Lung (tissue), 12 donors: Measurements from ENCODE around the gene NSD1. TPM values are rescaled to one million over a fixed set of nuclear protein-coding genes. Genes with fewer than 3 reads are reported as not detected.

Experiments
- ATAC-seq: fragments of 200-7000 bp; cut with Tn5 transposase; one replicate; pipeline ENCODE4 v1.9.1; 2020; ENCODE audit warnings: moderate number of reproducible peaks; ENCODE audit not compliant: insufficient read depth, low FRiP score
- DNase-seq, 3 donors: peaks; one replicate each; pipeline ENCODE4 v3.0.0-alpha.2; 2013 to 2017
- H3K27ac ChIP-seq, 2 donors: one replicate each; pipeline ENCODE4 v1.5.1; 2013; ENCODE audit warnings: mild to moderate bottlenecking in 2 of 2, moderate library complexity in 2 of 2, control low read depth in 1 of 2, inconsistent platforms in 1 of 2, low read depth in 1 of 2, low read length in 1 of 2
- H3K27me3 ChIP-seq, 3 donors: one replicate each; pipeline ENCODE4 v1.5.1; 2013; ENCODE audit warnings: low read length in 2 of 3; ENCODE audit not compliant: control insufficient read depth in 3 of 3, insufficient read depth in 3 of 3
- H3K36me3 ChIP-seq, 4 donors: one replicate each; pipeline ENCODE4 v1.5.1; 2013; ENCODE audit warnings: low read length in 4 of 4, mild to moderate bottlenecking in 1 of 4, moderate library complexity in 1 of 4; ENCODE audit not compliant: control insufficient read depth in 4 of 4, insufficient read depth in 4 of 4
- H3K4me1 ChIP-seq, 5 donors: one replicate each; pipeline ENCODE4 v1.5.1; 2013; ENCODE audit warnings: low read length in 5 of 5, mild to moderate bottlenecking in 2 of 5, moderate library complexity in 1 of 5; ENCODE audit not compliant: control insufficient read depth in 5 of 5, insufficient read depth in 5 of 5
- H3K4me3 ChIP-seq: one replicate; pipeline ENCODE4 v1.5.1; 2013; ENCODE audit warnings: mild to moderate bottlenecking, control low read depth, moderate library complexity
- H3K9ac ChIP-seq, 2 donors: one replicate each; pipeline ENCODE4 v1.5.1; 2013; ENCODE audit warnings: low read length in 2 of 2, control low read depth in 1 of 2; ENCODE audit not compliant: insufficient read depth in 1 of 2
- H3K9me3 ChIP-seq, 4 donors: one replicate each; pipeline ENCODE4 v1.5.1; 2013; ENCODE audit warnings: low read length in 3 of 4, mild to moderate bottlenecking in 1 of 4, moderate library complexity in 1 of 4; ENCODE audit not compliant: control insufficient read depth in 4 of 4, insufficient read depth in 3 of 4
- CTCF ChIP-seq: IDR thresholded peaks from 2 replicates; pipeline ENCODE4 v1.5.1; 2012; ENCODE audit warnings: mild to moderate bottlenecking; ENCODE audit errors: control extremely low read depth, extremely low read depth
- WGBS, 2 donors: extraction: QIAGEN DNeasy Blood & Tissue Kit; methylation state at CpG; one replicate each; pipeline ENCODE4 v1.1.7; 2013; 5-methylcytosine and 5-hydroxymethylcytosine counted together
- polyA plus RNA-seq, 2 donors: library from polyadenylated mRNA; stranded (reverse); fragments of 200-250 nt; gene quantifications; one replicate each; pipeline ENCODE4 v1.2.1, GENCODE V29; 2013
- total RNA-seq, 2 donors: library from RNA; depleted of rRNA in 1 of 2; stranded (reverse); fragments of >200 nt in 1 of 2; gene quantifications; one replicate each; pipeline ENCODE4 v1.2.1, GENCODE V29; 2014 to 2021
- donor health status: control.
- donor health status: control.
- donor health status: Bipolar disorder and iron deficiency.
- donor health status: healthy.
- donor health status: DM: yes; HTN: yes; CAD: no.

The NSD1 gene
- total and polyA plus RNA-seq, 4 donors: 8.0 to 81.7 (median 43.2) TPM

DNA sequence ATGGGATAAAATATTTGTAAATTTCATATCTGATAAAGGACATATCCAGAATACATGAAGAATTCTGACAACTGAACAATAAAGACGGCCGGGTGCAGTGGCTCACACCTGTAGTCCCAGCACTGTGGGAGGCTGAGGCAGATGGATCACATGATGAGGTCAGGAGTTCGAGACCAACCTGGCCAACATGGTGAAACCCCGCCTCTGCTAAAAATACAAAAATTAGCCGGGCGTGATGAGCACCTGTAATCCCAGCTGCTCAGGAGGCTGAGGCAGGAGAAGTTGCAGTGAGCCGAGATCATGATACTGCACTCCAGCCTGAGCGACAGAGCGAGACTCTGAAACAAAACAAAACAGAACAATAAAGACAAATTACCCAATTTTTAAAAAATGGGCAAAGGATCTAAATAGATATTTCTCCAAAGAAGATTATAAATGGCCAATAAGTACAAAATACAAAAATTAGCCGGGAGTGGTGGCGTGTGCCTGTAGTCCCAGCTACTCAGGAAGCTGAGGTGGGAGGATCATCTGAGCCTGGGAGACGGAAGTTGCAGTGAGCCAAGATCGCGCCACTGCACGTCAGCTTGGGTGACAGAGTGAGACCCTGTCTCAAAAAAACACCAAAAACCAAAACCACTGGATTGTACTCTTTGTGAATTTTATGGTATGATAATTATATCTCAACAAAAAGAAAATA, 9.6 kb upstream of the NSD1 start:
- DNase-seq (no peak), ATAC-seq (no peak)
- TF ChIP-seq CTCF: no peak

DNA sequence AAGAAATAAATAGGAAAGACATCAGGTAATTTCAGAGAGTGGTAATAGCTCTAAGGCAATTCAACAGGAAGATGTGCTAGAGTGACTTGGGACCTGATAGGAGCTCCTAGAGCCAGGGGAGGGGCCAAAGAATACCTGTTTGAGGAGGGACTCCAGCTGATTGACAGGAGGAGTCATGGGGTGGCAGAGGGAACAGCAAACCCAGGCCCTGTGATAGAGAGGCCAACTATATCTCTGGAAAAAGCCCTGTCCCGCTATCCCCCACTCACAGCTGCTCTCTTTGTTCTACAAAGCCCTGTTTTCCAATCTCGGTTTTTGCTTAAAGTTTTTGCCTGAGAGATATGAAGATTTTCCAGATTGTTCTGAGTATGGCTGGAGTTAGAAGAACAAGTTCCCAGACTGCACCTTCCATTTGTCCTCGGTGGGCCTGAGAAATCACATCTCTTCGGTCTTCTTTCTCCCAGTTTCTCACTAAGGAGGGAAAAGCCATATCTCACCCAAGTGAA, 9.0 kb upstream of the NSD1 start:
- no peak for TF ChIP-seq CTCF
- no peaks in the 10 kb centered on the region for H3K36me3 ChIP-seq
- H3K9me3 ChIP-seq: no peaks in the 10 kb centered on the region
- no peak overlapping the region for H3K27ac ChIP-seq
- H3K27me3 ChIP-seq: no peaks in the 10 kb centered on the region
- H3K4me1 ChIP-seq: no peaks in the 10 kb centered on the region
- no peak for ATAC-seq
- WGBS, 2 donors: 83 to 84% methylated on average over 4 of the region's 4 CpGs
- H3K9ac ChIP-seq: no peak overlapping the region
- H3K4me3 ChIP-seq: no peak overlapping the region
- DNase-seq: no peak

More for the DNA sequence above, 9.6 kb upstream of the NSD1 start:
- no peaks in the 10 kb centered on the region for H3K27me3 ChIP-seq
- WGBS, 2 donors: 77 to 86% methylated on average over 15 of the region's 15 CpGs
- H3K9ac ChIP-seq: no peak overlapping the region
- no peaks in the 10 kb centered on the region for H3K4me1 ChIP-seq
- H3K27ac ChIP-seq: no peak overlapping the region
- no peaks in the 10 kb centered on the region for H3K9me3 ChIP-seq
- H3K4me3 ChIP-seq: no peak overlapping the region
- H3K36me3 ChIP-seq: no peaks in the 10 kb centered on the region

DNA sequence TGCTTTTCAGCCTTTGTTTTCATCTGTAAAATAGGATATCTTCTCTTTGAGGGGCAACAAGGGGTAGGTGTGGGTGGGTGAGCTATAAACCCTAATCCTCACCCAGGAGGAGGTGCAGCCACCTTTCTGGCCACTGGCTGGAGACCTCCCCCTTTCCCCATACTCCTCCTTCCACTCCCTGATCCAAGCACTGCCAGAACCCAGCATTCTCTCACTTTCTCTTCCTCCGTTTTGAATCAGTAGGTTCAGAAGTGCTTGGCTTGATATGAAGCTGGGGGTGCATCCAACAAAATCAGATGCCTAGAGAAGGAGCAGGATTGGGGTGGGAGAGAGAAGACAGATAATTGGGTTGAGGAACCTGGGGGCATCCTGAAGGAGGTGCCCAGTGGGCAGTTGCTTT, 6.8 kb upstream of the NSD1 start:
- no peak overlapping the region for H3K27ac ChIP-seq
- no peaks in the 10 kb centered on the region for H3K36me3 ChIP-seq
- no peaks in the 10 kb centered on the region for H3K27me3 ChIP-seq
- 86 to 95% methylated on average over 1 of the region's 1 CpG for whole genome bisulfite sequencing, 2 donors
- no peak for TF ChIP-seq CTCF
- DNase-seq (no peak), ATAC-seq (no peak)
- H3K9me3 ChIP-seq: no peaks in the 10 kb centered on the region
- H3K4me3 ChIP-seq: no peak overlapping the region
- H3K9ac ChIP-seq: no peak overlapping the region
- H3K4me1 ChIP-seq: no peaks in the 10 kb centered on the region

DNA sequence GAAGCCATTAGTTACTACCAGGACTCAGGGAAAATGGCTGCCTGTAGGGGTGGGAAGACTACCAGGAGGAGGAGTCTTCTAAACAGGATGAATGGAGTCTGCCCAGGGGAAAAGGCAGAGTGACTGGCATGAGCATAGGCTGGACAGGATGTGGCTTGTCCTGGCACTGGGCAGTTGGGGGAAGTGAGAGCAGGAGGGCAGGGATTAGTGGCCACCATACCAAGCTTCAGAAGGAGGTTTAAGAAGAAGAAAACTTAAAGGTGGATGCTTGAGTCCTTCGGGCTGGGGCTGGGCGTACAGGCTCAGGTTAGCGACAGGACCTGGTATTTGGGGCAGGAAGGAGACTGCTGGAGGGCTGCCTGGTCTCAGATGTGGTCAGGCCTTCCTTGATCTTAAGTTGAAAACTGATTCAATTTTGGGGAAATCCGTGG, 5.0 kb upstream of the NSD1 start:
- Histone ChIP-seq H3K4me3 (no peak overlapping the region), H3K4me1 (peaks cover 0 to 6% (median 0%) of the 10 kb centered on the region in 5 donors), H3K9ac (no peak overlapping the region), H3K36me3 (no peaks in the 10 kb centered on the region), H3K9me3 (no peaks in the 10 kb centered on the region), H3K27ac (no peak overlapping the region), H3K27me3 (no peaks in the 10 kb centered on the region)
- DNase-seq (no peak), ATAC-seq (no peak)
- 70 to 77% methylated on average over 4 of the region's 4 CpGs for WGBS, 2 donors
- TF ChIP-seq CTCF: no peak
